ENCODE data around the gene CDH22. TPM values are rescaled to one million over a fixed set of nuclear protein-coding genes. Genes with fewer than 3 reads are reported as not detected.

The CDH22 gene
- total and polyA plus RNA-seq, 12 donors = 0.04 to 11.0 (median 0.64) TPM

GRCh38 chr20:46331611-46332361 is 23.5 kb upstream of the CDH22 start:
- no peak for ATAC-seq
- TF ChIP-seq CTCF (IDR thresholded peaks at IDR 0.05) = no peak
- Histone ChIP-seq H3K36me3 (no peaks in the 10 kb centered on the region), H3K4me1 (peaks cover 0 to 2% (median 0%) of the 10 kb centered on the region in 9 donors), H3K27ac (no peak overlapping the region), H3K4me3 (no peak overlapping the region), H3K9me3 (no peaks in the 10 kb centered on the region), H3K27me3 (peaks cover 8 to 98% (median 84%) of the 10 kb centered on the region in 7 donors)
- intact Hi-C loops (cut with DNase I) = no loop called here
- WGBS, 2 donors = 60 to 66% methylated on average over 13 of the region's 13 CpGs
- no peak for DNase-seq

GRCh38 chr20:46330831-46331371 is 22.6 kb upstream of the CDH22 start:
- no peaks in the 10 kb centered on the region for H3K36me3 ChIP-seq
- ATAC-seq (no peak), DNase-seq (no peak)
- H3K9me3 ChIP-seq = no peaks in the 10 kb centered on the region
- no peak overlapping the region for H3K27ac ChIP-seq
- TF ChIP-seq CTCF (IDR thresholded peaks at IDR 0.05) = no peak
- intact Hi-C loops (cut with DNase I) = no loop called here
- no peak overlapping the region for H3K4me3 ChIP-seq
- peaks cover 8 to 99% (median 81%) of the 10 kb centered on the region in 7 donors for H3K27me3 ChIP-seq
- H3K4me1 ChIP-seq = peaks cover 0 to 2% (median 0%) of the 10 kb centered on the region in 9 donors
- 64 to 72% methylated on average over 13 of the region's 13 CpGs for WGBS, 2 donors

- H3K36me3 ChIP-seq = no peaks in the 10 kb centered on the region
- peaks cover 8 to 99% (median 79%) of the 10 kb centered on the region in 7 donors for H3K27me3 ChIP-seq
- ATAC-seq = peak in 2 of 8 donors; percentile 12 to 49
- H3K27ac ChIP-seq = no peak overlapping the region
- H3K4me3 ChIP-seq = no peak overlapping the region
- WGBS, 2 donors = 47 to 52% methylated on average over 13 of the region's 13 CpGs
- no peak for DNase-seq
- intact Hi-C loops (cut with DNase I) = no loop called here
- H3K4me1 ChIP-seq = peaks cover 0 to 2% (median 0%) of the 10 kb centered on the region in 9 donors
- no peak for TF ChIP-seq CTCF (IDR thresholded peaks at IDR 0.05)
- H3K9me3 ChIP-seq = no peaks in the 10 kb centered on the region
These were observed 21.9 kb upstream of the CDH22 start for GRCh38 chr20:46330072-46330763.

- no peak overlapping the region for H3K4me3 ChIP-seq
- no peak overlapping the region for H3K27ac ChIP-seq
- no peak for DNase-seq
- peaks cover 8 to 99% (median 81%) of the 10 kb centered on the region in 7 donors for H3K27me3 ChIP-seq
- H3K36me3 ChIP-seq = no peaks in the 10 kb centered on the region
- ATAC-seq = no peak
- intact Hi-C loops (cut with DNase I) = no loop called here
- 26 to 51% methylated on average over 16 of the region's 16 CpGs for WGBS, 2 donors
- TF ChIP-seq CTCF (IDR thresholded peaks at IDR 0.05) = no peak
- H3K4me1 ChIP-seq = peaks cover 0 to 2% (median 0%) of the 10 kb centered on the region in 9 donors
- H3K9me3 ChIP-seq = no peaks in the 10 kb centered on the region
These were observed 20.0 kb upstream of the CDH22 start for GRCh38 chr20:46328200-46328882.

All from heart right ventricle (tissue), 16 donors.